SIG-M5 (cell line): ENCODE measurements around the gene IGFBP7.

Experiments
- DNase-seq: peaks from one replicate; lab custom pipeline; 2025; lab: John Stamatoyannopoulos, UW

The IGFBP7 gene

GRCh38 chr4:57042711-57043169, 67.4 kb downstream of the IGFBP7 start:
- DNase-seq: no peak

- no peak for DNase-seq
Observed at GRCh38 chr4:57041020-57041419, 69.2 kb downstream of the IGFBP7 start.

GRCh38 chr4:57040510-57040909, 69.7 kb downstream of the IGFBP7 start:
- no peak for DNase-seq

GRCh38 chr4:57039345-57039744, 70.8 kb downstream of the IGFBP7 start:
- DNase-seq: no peak

- DNase-seq: no peak
Observed at GRCh38 chr4:57037982-57038604, 72.1 kb downstream of the IGFBP7 start.

- DNase-seq: no peak
Observed at GRCh38 chr4:57034520-57034919, 75.7 kb downstream of the IGFBP7 start.

- DNase-seq: no peak
Observed at GRCh38 chr4:57023104-57023503, 87.1 kb downstream of the IGFBP7 start.

- no peak for DNase-seq
Observed at GRCh38 chr4:57020467-57021101, 89.6 kb downstream of the IGFBP7 start.

GRCh38 chr4:57018980-57019379, 91.2 kb downstream of the IGFBP7 start:
- DNase-seq: no peak

- DNase-seq: no peak
Observed at GRCh38 chr4:57013543-57014120, 96.6 kb downstream of the IGFBP7 start.

GRCh38 chr4:56999751-57000150, 110.4 kb downstream of the IGFBP7 start:
- no peak for DNase-seq

GRCh38 chr4:56995525-56995924, 114.7 kb downstream of the IGFBP7 start:
- DNase-seq: no peak

- DNase-seq: no peak
Observed at GRCh38 chr4:56990109-56990905, 119.9 kb downstream of the IGFBP7 start.

GRCh38 chr4:56986952-56987351, 123.2 kb downstream of the IGFBP7 start:
- no peak for DNase-seq

GRCh38 chr4:56986192-56986591, 124.0 kb downstream of the IGFBP7 start:
- no peak for DNase-seq

GRCh38 chr4:56981795-56982201, 128.4 kb downstream of the IGFBP7 start:
- no peak for DNase-seq
